ENCODE measurements around the gene TUBA8. TPM values are rescaled to one million over a fixed set of nuclear protein-coding genes. Genes with fewer than 3 reads are reported as not detected.

The TUBA8 gene
- total RNA-seq, 4 donors from 2014 or later, result 1.3 to 12.9 (median 7.6) TPM

- Histone ChIP-seq H3K27me3 (no peaks in the 10 kb centered on the region), H3K27ac (peak overlapping the region in 3 of 4 donors; percentile 87 to 92 (median 88)), H3K4me1 (peaks cover 0 to 33% (median 0%) of the 10 kb centered on the region in 3 donors), H3K9me3 (no peaks in the 10 kb centered on the region), H3K4me3 (no peak overlapping the region), H3K36me3 (peaks cover 0 to 52% of the 10 kb centered on the region in 2 donors)
- ATAC-seq, result no peak
- TF ChIP-seq EP300 (IDR thresholded peaks at IDR 0.05) (no peak), POLR2A (IDR thresholded peaks at IDR 0.05) (no peak), CTCF (IDR thresholded peaks at IDR 0.05) (no peak), POLR2AphosphoS5 (IDR thresholded peaks at IDR 0.05) (no peak)
- 96% methylated on average over 5 of the region's 8 CpGs; no CpG with 5 or more reads in 1 of the 2 donors for WGBS, 2 donors (ENCODE audit: low coverage in 1 of 2)
Observed at GRCh38 chr22:18090286-18090685, 20.3 kb upstream of the TUBA8 start.

- peak overlapping the region; percentile 36 to 92 (median 88) for H3K27ac ChIP-seq
- ATAC-seq, result peak; percentile 20
- H3K4me1 ChIP-seq, result peaks cover 0 to 44% (median 0%) of the 10 kb centered on the region in 3 donors
- no peak for TF ChIP-seq EP300 (IDR thresholded peaks at IDR 0.05)
- TF ChIP-seq POLR2A (IDR thresholded peaks at IDR 0.05), result no peak
- TF ChIP-seq CTCF (IDR thresholded peaks at IDR 0.05), result no peak
- TF ChIP-seq POLR2AphosphoS5 (IDR thresholded peaks at IDR 0.05), result no peak
- WGBS, 2 donors (ENCODE audit: low coverage in 1 of 2), result 8 to 46% methylated on average over 2 to 5 of the region's 7 CpGs
- peak overlapping the region; percentile 0 to 41 for H3K4me3 ChIP-seq
- no peaks in the 10 kb centered on the region for H3K27me3 ChIP-seq
- peaks cover 0 to 40% of the 10 kb centered on the region in 2 donors for H3K36me3 ChIP-seq
- H3K9me3 ChIP-seq, result no peaks in the 10 kb centered on the region
Observed at GRCh38 chr22:18091478-18091877, 19.1 kb upstream of the TUBA8 start.

- Histone ChIP-seq H3K4me1 (peaks cover 0 to 44% (median 0%) of the 10 kb centered on the region in 3 donors), H3K9me3 (no peaks in the 10 kb centered on the region), H3K27ac (peak overlapping the region; percentile 36 to 92 (median 88)), H3K4me3 (peak overlapping the region; percentile 0 to 41), H3K27me3 (no peaks in the 10 kb centered on the region), H3K36me3 (peaks cover 0 to 35% of the 10 kb centered on the region in 2 donors)
- peak; percentile 84 for ATAC-seq
- WGBS, 2 donors (ENCODE audit: low coverage in 1 of 2), result 12 to 21% methylated on average over 9 to 18 of the region's 22 CpGs
- peak; percentile 33 for TF ChIP-seq POLR2AphosphoS5 (IDR thresholded peaks at IDR 0.05)
- TF ChIP-seq POLR2A (IDR thresholded peaks at IDR 0.05), result no peak
- peak in 1 of 4 experiments; percentile 22 for TF ChIP-seq CTCF (IDR thresholded peaks at IDR 0.05)
- no peak for TF ChIP-seq EP300 (IDR thresholded peaks at IDR 0.05)
Observed at GRCh38 chr22:18091916-18092526, 18.6 kb upstream of the TUBA8 start.

GRCh38 chr22:18093661-18094060, 16.9 kb upstream of the TUBA8 start:
- peaks cover 0 to 44% (median 0%) of the 10 kb centered on the region in 3 donors for H3K4me1 ChIP-seq
- WGBS, 2 donors (ENCODE audit: low coverage in 1 of 2), result 73 to 90% methylated on average over 4 to 6 of the region's 6 CpGs
- H3K27ac ChIP-seq, result peak overlapping the region in 3 of 4 donors; percentile 1 to 88 (median 87)

More at GRCh38 chr22:18093661-18094060, 16.9 kb upstream of the TUBA8 start:
- no peak for ATAC-seq
- Histone ChIP-seq H3K4me3 (no peak overlapping the region), H3K27me3 (no peaks in the 10 kb centered on the region), H3K36me3 (peaks cover 0 to 19% of the 10 kb centered on the region in 2 donors), H3K9me3 (no peaks in the 10 kb centered on the region)
- no peak for TF ChIP-seq POLR2A (IDR thresholded peaks at IDR 0.05)
- no peak for TF ChIP-seq POLR2AphosphoS5 (IDR thresholded peaks at IDR 0.05)
- no peak for TF ChIP-seq CTCF (IDR thresholded peaks at IDR 0.05)
- TF ChIP-seq EP300 (IDR thresholded peaks at IDR 0.05), result no peak

All from gastroesophageal sphincter (tissue), 4 donors.